NCI-H510A (cell line): ENCODE results near the gene ACSM6.
"Not testable (repeated sequence)": the region's sequence is repeated elsewhere in the genome, so short reads cannot be mapped to it uniquely, and the experiment has no call there.

Experiments
- DNase-seq: peaks from one replicate; lab custom pipeline; 2025; lab: John Stamatoyannopoulos, UW

ACSM6 gene

GRCh38 chr10:95193944-95194343, at the start of gene ACSM6:
Gene ACSM6, plus strand, starts transcription at chr10:95194238. Its CDS starts 248 bp downstream, at chr10:95194486.
- DNase-seq, result no peak

- no peak for DNase-seq
These were observed 25.3 kb upstream of the ACSM6 start for GRCh38 chr10:95168694-95169093.

- no peak for DNase-seq
These were observed 24.5 kb upstream of the ACSM6 start for GRCh38 chr10:95169522-95169921.

- no peak for DNase-seq
These were observed 23.2 kb upstream of the ACSM6 start for GRCh38 chr10:95170790-95171189.

- DNase-seq, result no peak
These were observed 22.7 kb upstream of the ACSM6 start for GRCh38 chr10:95171336-95171735.

GRCh38 chr10:95172851-95173250, 21.2 kb upstream of the ACSM6 start:
- DNase-seq, result no peak

- DNase-seq, result no peak
These were observed 17.9 kb upstream of the ACSM6 start for GRCh38 chr10:95176101-95176500.

GRCh38 chr10:95177429-95177828, 16.6 kb upstream of the ACSM6 start:
- DNase-seq, result no peak

GRCh38 chr10:95178266-95178665, 15.8 kb upstream of the ACSM6 start:
- no peak for DNase-seq

- DNase-seq, result no peak
These were observed 15.2 kb upstream of the ACSM6 start for GRCh38 chr10:95178797-95179196.

GRCh38 chr10:95181726-95182125, 12.3 kb upstream of the ACSM6 start:
- DNase-seq, result no peak

- peak; percentile 78 for DNase-seq
These were observed 10.5 kb upstream of the ACSM6 start for GRCh38 chr10:95183271-95184230.

GRCh38 chr10:95187617-95188016, 6.4 kb upstream of the ACSM6 start:
- DNase-seq, result no peak

- DNase-seq, result no peak
These were observed 5.4 kb upstream of the ACSM6 start for GRCh38 chr10:95188593-95188992.

GRCh38 chr10:95196046-95196445, 2.0 kb downstream of the ACSM6 start:
- DNase-seq, result no peak

GRCh38 chr10:95201736-95202135, 7.7 kb downstream of the ACSM6 start:
- no peak for DNase-seq

- DNase-seq, result not testable (repeated sequence)
These were observed 8.8 kb downstream of the ACSM6 start for GRCh38 chr10:95202865-95203264.

GRCh38 chr10:95208702-95209391, 14.8 kb downstream of the ACSM6 start:
- DNase-seq, result no peak

- DNase-seq, result no peak
These were observed 15.6 kb downstream of the ACSM6 start for GRCh38 chr10:95209509-95210127.

- DNase-seq, result no peak
These were observed 17.7 kb downstream of the ACSM6 start for GRCh38 chr10:95211606-95212279.

- DNase-seq, result peak; percentile 42
These were observed 20.3 kb downstream of the ACSM6 start for GRCh38 chr10:95214369-95214768.

- DNase-seq, result peak; percentile 13
These were observed 20.8 kb downstream of the ACSM6 start for GRCh38 chr10:95214793-95215192.
